IMR-90 (cell line): ENCODE results near the gene C3orf22.

Experiments
- POLR2A ChIP-seq: IDR thresholded peaks from 2 replicates; pipeline ENCODE4 v1.6.1; 2012; ENCODE audit warnings: mild to moderate bottlenecking, low read depth, low read length
- TF ChIP-seq, protein P1 (sequence below): conservative IDR thresholded peaks from 2 replicates; pipeline ENCODE4 v1.5.1; 2012; ENCODE audit warnings: mild to moderate bottlenecking, low read depth, low read length, improper control_type of control experiment
- TF ChIP-seq, protein P2 (sequence below): fragments of 150-350 bp; IDR thresholded peaks from 2 replicates; pipeline ENCODE4 v1.6.1; 2016; ENCODE audit warnings: low read depth, mild to moderate bottlenecking, low read length, moderate library complexity, borderline replicate concordance

DNA sequence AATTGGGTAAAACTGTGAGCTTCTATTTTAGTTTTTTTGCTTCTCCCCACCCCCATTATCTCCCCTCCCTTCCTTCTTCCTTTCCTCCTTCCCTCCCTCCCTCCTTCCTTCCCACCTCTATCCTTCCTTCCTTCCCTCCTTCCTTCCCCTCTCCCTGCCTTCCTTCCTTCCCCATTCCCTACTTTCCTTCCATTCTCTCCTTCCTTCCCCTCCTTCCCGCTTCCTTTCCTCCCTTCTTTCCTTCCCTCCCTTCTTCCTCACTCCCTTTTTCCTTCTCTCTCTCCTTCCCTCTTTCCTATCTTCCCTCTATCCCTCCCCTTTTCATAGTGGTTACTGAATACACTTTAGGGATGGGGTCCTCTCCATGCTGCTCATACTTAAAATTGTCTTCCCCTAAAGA, 40.4 kb upstream of the C3orf22 start:
- TF ChIP-seq POLR2A: no peak
- TF ChIP-seq, protein P1, sequence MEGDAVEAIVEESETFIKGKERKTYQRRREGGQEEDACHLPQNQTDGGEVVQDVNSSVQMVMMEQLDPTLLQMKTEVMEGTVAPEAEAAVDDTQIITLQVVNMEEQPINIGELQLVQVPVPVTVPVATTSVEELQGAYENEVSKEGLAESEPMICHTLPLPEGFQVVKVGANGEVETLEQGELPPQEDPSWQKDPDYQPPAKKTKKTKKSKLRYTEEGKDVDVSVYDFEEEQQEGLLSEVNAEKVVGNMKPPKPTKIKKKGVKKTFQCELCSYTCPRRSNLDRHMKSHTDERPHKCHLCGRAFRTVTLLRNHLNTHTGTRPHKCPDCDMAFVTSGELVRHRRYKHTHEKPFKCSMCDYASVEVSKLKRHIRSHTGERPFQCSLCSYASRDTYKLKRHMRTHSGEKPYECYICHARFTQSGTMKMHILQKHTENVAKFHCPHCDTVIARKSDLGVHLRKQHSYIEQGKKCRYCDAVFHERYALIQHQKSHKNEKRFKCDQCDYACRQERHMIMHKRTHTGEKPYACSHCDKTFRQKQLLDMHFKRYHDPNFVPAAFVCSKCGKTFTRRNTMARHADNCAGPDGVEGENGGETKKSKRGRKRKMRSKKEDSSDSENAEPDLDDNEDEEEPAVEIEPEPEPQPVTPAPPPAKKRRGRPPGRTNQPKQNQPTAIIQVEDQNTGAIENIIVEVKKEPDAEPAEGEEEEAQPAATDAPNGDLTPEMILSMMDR: no peak
- TF ChIP-seq, protein P2, sequence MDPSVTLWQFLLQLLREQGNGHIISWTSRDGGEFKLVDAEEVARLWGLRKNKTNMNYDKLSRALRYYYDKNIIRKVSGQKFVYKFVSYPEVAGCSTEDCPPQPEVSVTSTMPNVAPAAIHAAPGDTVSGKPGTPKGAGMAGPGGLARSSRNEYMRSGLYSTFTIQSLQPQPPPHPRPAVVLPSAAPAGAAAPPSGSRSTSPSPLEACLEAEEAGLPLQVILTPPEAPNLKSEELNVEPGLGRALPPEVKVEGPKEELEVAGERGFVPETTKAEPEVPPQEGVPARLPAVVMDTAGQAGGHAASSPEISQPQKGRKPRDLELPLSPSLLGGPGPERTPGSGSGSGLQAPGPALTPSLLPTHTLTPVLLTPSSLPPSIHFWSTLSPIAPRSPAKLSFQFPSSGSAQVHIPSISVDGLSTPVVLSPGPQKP: no peak
